OCI-LY3 (cell line): ENCODE results near the gene TARS2.

Experiments
- H2AFZ ChIP-seq: fragments of 200-600, 300-600 bp; shearing (Covaris generic); 2 replicates; pipeline ENCODE4 v1.6.0; 2014; ENCODE audit warnings: antibody characterized with exemption, low read depth, low read length
- H3K27ac ChIP-seq: fragments of 200-600, 300-600 bp; sonication (generic); 2 replicates; pipeline ENCODE4 v1.5.1; 2014; ENCODE audit warnings: mild to moderate bottlenecking, low read length, moderate library complexity, mixed read lengths
- H3K27me3 ChIP-seq: fragments of 200-600, 300-600 bp; sonication (generic); 2 replicates; pipeline ENCODE4 v1.6.1; 2014; ENCODE audit warnings: low read depth, low read length, mixed read lengths
- H3K36me3 ChIP-seq: fragments of 200-600, 300-600 bp; sonication (generic); replicated peaks from 2 replicates; pipeline ENCODE3; 2014; ENCODE audit warnings: low read depth, low read length, mixed read lengths
- H3K4me1 ChIP-seq: fragments of 300-600, 200-600 bp; sonication (generic); 2 replicates; pipeline ENCODE4 v1.6.1; 2014; ENCODE audit warnings: low read length, mixed read lengths
- H3K4me2 ChIP-seq: fragments of 200-600, 300-600 bp; sonication (generic); 2 replicates; pipeline ENCODE4 v1.6.1; 2014; ENCODE audit warnings: low read length, mixed read lengths
- H3K4me3 ChIP-seq: fragments of 300-600, 200-600 bp; sonication (generic); 2 replicates; pipeline ENCODE4 v1.5.1; 2014; ENCODE audit warnings: antibody characterized with exemption, mild to moderate bottlenecking, low read length, moderate library complexity
- H3K79me2 ChIP-seq: fragments of 300-600, 200-600 bp; shearing (Covaris generic); 2 replicates; pipeline ENCODE4 v1.6.1; 2014; ENCODE audit warnings: mild to moderate bottlenecking, low read length, mixed read lengths
- H3K9ac ChIP-seq: fragments of 300-600, 200-600 bp; shearing (Covaris generic); 2 replicates; pipeline ENCODE4 v1.6.0; 2014; ENCODE audit warnings: mild to moderate bottlenecking, low read length, moderate library complexity
- H3K9me3 ChIP-seq: fragments of 200-600, 300-600 bp; shearing (Covaris generic); 2 replicates; pipeline ENCODE4 v1.6.1; 2014; ENCODE audit warnings: low read length, mixed read lengths; ENCODE audit not compliant: insufficient read depth
- H4K20me1 ChIP-seq: fragments of 200-600, 300-600 bp; sonication (generic); 2 replicates; pipeline ENCODE4 v1.6.1; 2016; ENCODE audit warnings: low read length, mixed read lengths; ENCODE audit not compliant: insufficient read depth
- CTCF ChIP-seq: fragments of 200-600, 300-600 bp; sonication (generic); IDR thresholded peaks from 2 replicates; pipeline ENCODE4 v1.5.1; 2014; ENCODE audit warnings: antibody characterized with exemption, low read length, low read depth
- EZH2phosphoT487 ChIP-seq: fragments of 200-600 bp; shearing (Covaris generic); IDR thresholded peaks from 2 replicates; pipeline ENCODE4 v1.6.1; 2018; ENCODE audit warnings: antibody characterized with exemption, mixed run types, low read depth

TARS2 gene

GRCh38 chr1:150498342-150498741, 11.1 kb downstream of the TARS2 start:
- H2AFZ ChIP-seq: no peak overlapping the region
- H3K9me3 ChIP-seq: no peaks in the 10 kb centered on the region
- no peak overlapping the region for H3K4me3 ChIP-seq
- H3K27me3 ChIP-seq: no peaks in the 10 kb centered on the region
- H3K9ac ChIP-seq: no peak overlapping the region
- no peaks in the 10 kb centered on the region for H3K4me1 ChIP-seq
- H3K4me2 ChIP-seq: no peak overlapping the region
- no peak for TF ChIP-seq EZH2phosphoT487
- no peak for TF ChIP-seq CTCF
- peaks cover 42% of the 10 kb centered on the region for H3K36me3 ChIP-seq
- no peaks in the 10 kb centered on the region for H4K20me1 ChIP-seq
- H3K79me2 ChIP-seq: no peaks in the 10 kb centered on the region
- H3K27ac ChIP-seq: no peak overlapping the region

- H2AFZ ChIP-seq: no peak overlapping the region
- peaks cover 31% of the 10 kb centered on the region for H3K36me3 ChIP-seq
- no peaks in the 10 kb centered on the region for H3K79me2 ChIP-seq
- no peaks in the 10 kb centered on the region for H3K9me3 ChIP-seq
- H4K20me1 ChIP-seq: no peaks in the 10 kb centered on the region
- H3K27ac ChIP-seq: no peak overlapping the region
- no peak overlapping the region for H3K4me3 ChIP-seq
- H3K9ac ChIP-seq: no peak overlapping the region
- no peak overlapping the region for H3K4me2 ChIP-seq
- H3K27me3 ChIP-seq: no peaks in the 10 kb centered on the region
- no peaks in the 10 kb centered on the region for H3K4me1 ChIP-seq
- no peak for TF ChIP-seq EZH2phosphoT487
- TF ChIP-seq CTCF: no peak
These were observed 18.2 kb downstream of the TARS2 start for GRCh38 chr1:150505431-150505830.

GRCh38 chr1:150507912-150508864, 21.0 kb downstream of the TARS2 start, which contains the start of gene ECM1:
Gene ECM1, plus strand, starts transcription at chr1:150508109. Its CDS starts 101 bp downstream, at chr1:150508210.
- Histone ChIP-seq H4K20me1 (no peaks in the 10 kb centered on the region), H3K27me3 (no peaks in the 10 kb centered on the region), H2AFZ (no peak within 1 kb of the TSS), H3K9me3 (no peaks in the 10 kb centered on the region), H3K9ac (no peak within 1 kb of the TSS), H3K4me2 (no peak within 1 kb of the TSS), H3K36me3 (peaks cover 24% of the 10 kb centered on the region), H3K4me3 (no peak within 1 kb of the TSS), H3K4me1 (no peaks in the 10 kb centered on the region), H3K27ac (no peak within 1 kb of the TSS), H3K79me2 (no peaks in the 10 kb centered on the region)
- TF ChIP-seq CTCF: no peak
- no peak for TF ChIP-seq EZH2phosphoT487

GRCh38 chr1:150508982-150509381, 21.8 kb downstream of the TARS2 start:
- H3K4me2 ChIP-seq: no peak overlapping the region
- no peak overlapping the region for H3K9ac ChIP-seq

More at GRCh38 chr1:150508982-150509381, 21.8 kb downstream of the TARS2 start:
- Histone ChIP-seq H3K4me1 (no peaks in the 10 kb centered on the region), H3K36me3 (peaks cover 23% of the 10 kb centered on the region), H3K4me3 (no peak overlapping the region), H3K27ac (no peak overlapping the region), H3K79me2 (no peaks in the 10 kb centered on the region), H2AFZ (no peak overlapping the region), H4K20me1 (no peaks in the 10 kb centered on the region), H3K9me3 (no peaks in the 10 kb centered on the region), H3K27me3 (no peaks in the 10 kb centered on the region)
- TF ChIP-seq CTCF (no peak), EZH2phosphoT487 (no peak)
